ENCODE measurements around the gene CEP112.

- TF ChIP-seq ZFP30 (CRISPR knock-in tag; IDR thresholded peaks at IDR 0.05) (no peak), ARNTL (CRISPR knock-in tag; IDR thresholded peaks at IDR 0.05; ENCODE audit: borderline replicate concordance, low read depth) (no peak), ESRRG (CRISPR knock-in tag; IDR thresholded peaks at IDR 0.05) (no peak), ZFP3 (CRISPR knock-in tag; IDR thresholded peaks at IDR 0.05) (no peak), OSR1 (CRISPR knock-in tag; IDR thresholded peaks at IDR 0.05) (no peak), BACH2 (CRISPR knock-in tag; IDR thresholded peaks at IDR 0.05; ENCODE audit: borderline replicate concordance) (no peak)
These were observed 13.3 kb downstream of the CEP112 start for GRCh38 chr17:66178642-66179041.
